ENCODE measurements around the gene DNAJB5.
"Not testable (repeated sequence)": the region's sequence is repeated elsewhere in the genome, so short reads cannot be mapped to it uniquely, and the experiment has no call there.

Gene DNAJB5

DNA sequence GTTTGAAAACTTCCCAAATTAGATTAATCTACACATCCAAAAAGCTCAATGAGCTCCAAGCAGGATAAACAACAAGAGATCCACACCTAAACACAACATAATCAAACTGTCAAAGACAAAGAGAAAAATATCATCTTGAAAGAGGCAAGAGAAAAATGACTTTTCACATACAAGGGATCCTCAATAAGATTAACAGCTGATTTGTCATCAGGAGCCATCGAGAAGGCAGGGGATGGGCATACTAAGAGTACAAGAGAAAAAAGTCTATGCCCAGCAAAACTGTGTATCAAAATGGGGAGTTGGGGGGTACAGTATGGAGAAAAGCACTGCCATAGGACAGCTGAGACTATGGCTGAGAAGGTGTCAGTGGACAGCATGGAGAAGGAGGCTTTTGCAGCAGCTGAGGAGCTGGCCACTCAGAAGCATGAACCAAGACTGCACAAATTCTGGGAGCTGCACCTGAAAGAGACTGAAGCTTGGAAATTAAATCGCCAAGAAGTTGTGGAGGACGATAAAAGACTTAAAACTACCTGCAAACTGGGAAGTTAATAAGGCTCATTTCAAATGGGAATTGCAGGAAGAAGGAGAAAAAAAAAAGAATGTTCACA, 20.9 kb downstream of the DNAJB5 start:
- DNase-seq (ENCODE audit: low read depth) = no peak
- TF ChIP-seq, protein P1, sequence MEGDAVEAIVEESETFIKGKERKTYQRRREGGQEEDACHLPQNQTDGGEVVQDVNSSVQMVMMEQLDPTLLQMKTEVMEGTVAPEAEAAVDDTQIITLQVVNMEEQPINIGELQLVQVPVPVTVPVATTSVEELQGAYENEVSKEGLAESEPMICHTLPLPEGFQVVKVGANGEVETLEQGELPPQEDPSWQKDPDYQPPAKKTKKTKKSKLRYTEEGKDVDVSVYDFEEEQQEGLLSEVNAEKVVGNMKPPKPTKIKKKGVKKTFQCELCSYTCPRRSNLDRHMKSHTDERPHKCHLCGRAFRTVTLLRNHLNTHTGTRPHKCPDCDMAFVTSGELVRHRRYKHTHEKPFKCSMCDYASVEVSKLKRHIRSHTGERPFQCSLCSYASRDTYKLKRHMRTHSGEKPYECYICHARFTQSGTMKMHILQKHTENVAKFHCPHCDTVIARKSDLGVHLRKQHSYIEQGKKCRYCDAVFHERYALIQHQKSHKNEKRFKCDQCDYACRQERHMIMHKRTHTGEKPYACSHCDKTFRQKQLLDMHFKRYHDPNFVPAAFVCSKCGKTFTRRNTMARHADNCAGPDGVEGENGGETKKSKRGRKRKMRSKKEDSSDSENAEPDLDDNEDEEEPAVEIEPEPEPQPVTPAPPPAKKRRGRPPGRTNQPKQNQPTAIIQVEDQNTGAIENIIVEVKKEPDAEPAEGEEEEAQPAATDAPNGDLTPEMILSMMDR (conservative IDR thresholded peaks at IDR 0.05; ENCODE audit: control insufficient read depth, insufficient read depth, low read depth, low read length) = no peak
- H3K4me3 ChIP-seq (ENCODE audit: control insufficient read depth, low read depth, low read length) = no peak overlapping the region

GRCh38 chr9:35014517-35014916, 25.0 kb downstream of the DNAJB5 start:
- DNase-seq (ENCODE audit: low read depth) = no peak
- TF ChIP-seq, protein P1 (conservative IDR thresholded peaks at IDR 0.05; ENCODE audit: control insufficient read depth, insufficient read depth, low read depth, low read length) = no peak
- no peak overlapping the region for H3K4me3 ChIP-seq (ENCODE audit: control insufficient read depth, low read depth, low read length)

DNA sequence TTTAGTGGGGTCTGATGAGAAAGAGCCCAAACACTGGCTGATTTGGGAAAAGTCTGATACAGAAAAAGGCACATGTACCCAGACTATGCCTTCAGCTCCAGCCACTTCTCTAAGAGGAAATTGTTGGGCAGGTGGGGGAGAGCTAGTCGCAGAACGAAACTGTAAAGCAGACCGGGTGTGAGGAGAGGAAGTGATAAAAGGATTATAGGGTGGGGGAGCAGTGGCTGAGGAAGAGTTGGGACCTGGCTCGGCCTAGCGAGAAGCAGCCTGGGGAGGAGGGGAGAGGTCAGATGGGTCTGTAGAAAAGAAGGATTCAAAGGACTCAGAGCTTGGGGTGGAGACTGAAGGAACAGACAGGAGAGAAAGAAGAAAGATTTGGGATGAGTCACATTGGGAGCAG, 33.9 kb downstream of the DNAJB5 start:
- not testable (repeated sequence) for DNase-seq (ENCODE audit: low read depth)

GRCh38 chr9:35026671-35027070, 37.1 kb downstream of the DNAJB5 start:
- TF ChIP-seq, protein P1 (conservative IDR thresholded peaks at IDR 0.05; ENCODE audit: control insufficient read depth, insufficient read depth, low read depth, low read length) = no peak
- no peak overlapping the region for H3K4me3 ChIP-seq (ENCODE audit: control insufficient read depth, low read depth, low read length)
- DNase-seq (ENCODE audit: low read depth) = no peak

More for the DNA sequence above, 33.9 kb downstream of the DNAJB5 start:
- H3K4me3 ChIP-seq (ENCODE audit: control insufficient read depth, low read depth, low read length) = not testable (repeated sequence)

- DNase-seq (ENCODE audit: low read depth) = no peak
- TF ChIP-seq, protein P1 (conservative IDR thresholded peaks at IDR 0.05; ENCODE audit: control insufficient read depth, insufficient read depth, low read depth, low read length) = no peak
- no peak overlapping the region for H3K4me3 ChIP-seq (ENCODE audit: control insufficient read depth, low read depth, low read length)
Measured at GRCh38 chr9:35027374-35027773, 37.8 kb downstream of the DNAJB5 start.

DNA sequence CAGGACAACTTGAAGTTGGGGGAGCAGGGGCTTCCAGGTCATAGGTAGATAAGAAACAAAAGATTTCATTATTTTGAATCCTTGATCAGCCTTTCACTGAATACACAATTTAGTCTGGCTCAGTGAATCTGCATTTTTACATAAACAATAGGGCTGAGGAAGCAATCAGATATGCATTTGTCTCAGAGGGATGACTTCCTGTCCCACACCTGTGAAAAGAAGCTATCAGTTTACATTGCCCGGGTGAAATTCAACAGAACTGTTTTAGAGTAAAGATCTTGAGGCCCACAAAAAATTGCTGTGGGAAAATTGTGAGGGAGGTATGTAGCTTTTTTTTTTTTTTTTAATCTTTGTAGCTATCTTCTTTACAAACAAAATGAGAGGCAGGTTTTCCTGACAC, 38.3 kb downstream of the DNAJB5 start:
- TF ChIP-seq, protein P1 (conservative IDR thresholded peaks at IDR 0.05; ENCODE audit: control insufficient read depth, insufficient read depth, low read depth, low read length) = no peak
- DNase-seq (ENCODE audit: low read depth) = no peak
- no peak overlapping the region for H3K4me3 ChIP-seq (ENCODE audit: control insufficient read depth, low read depth, low read length)

- no peak overlapping the region for H3K4me3 ChIP-seq (ENCODE audit: control insufficient read depth, low read depth, low read length)
- TF ChIP-seq, protein P1 (conservative IDR thresholded peaks at IDR 0.05; ENCODE audit: control insufficient read depth, insufficient read depth, low read depth, low read length) = no peak
- DNase-seq (ENCODE audit: low read depth) = peak; percentile 24
Measured at GRCh38 chr9:35028341-35028740, 38.8 kb downstream of the DNAJB5 start.
